ENCODE results near the gene KRT77.
A peak's percentile ranks its signal among the peaks of the same experiment; 100 is the strongest.

Gene KRT77

DNA sequence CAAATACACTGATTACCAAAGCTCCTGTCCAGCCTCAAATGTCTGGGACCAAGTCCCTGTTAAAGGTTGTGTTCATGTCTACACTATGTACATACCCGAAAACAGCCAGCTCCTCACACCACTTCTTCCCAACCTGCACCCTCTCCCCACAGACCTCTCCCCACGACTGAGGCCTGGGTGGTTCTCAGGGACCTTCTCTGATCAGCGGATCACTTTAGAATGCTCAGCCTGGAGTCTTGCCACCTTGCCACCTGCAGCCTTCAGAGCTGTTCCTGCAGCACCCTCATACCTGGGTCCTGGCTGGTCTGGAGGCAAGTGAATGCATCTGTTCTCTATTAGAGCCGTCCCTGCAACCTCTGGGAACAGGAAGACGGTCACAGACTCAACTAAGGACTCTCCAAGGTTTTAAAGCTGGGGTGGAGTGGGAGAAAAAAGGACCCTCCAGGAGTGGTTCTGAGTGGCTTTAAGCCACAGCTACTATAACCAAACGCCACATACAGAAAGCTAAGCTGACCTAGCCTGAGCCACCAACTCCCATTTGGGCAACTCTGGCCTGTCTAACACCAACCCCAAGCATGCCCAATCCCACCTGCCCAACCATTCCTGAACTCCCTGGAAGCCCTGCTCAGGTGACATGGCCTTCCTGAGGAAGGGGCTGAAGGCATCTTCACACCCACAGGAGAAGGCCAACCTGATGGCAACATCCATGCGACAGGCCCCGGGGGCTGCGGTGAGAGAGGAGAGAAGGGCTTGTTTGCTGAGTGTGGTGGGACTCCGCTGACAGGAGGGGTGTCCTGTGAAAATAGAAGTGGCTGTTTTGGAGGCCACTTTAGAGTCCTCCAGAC is 59.9 kb downstream of the KRT77 start:
- peak in 1 of 2 donors; percentile 8 for DNase-seq (ENCODE audit: low spot score in 2 of 2)
- Mint-ChIP-seq H3K4me1 (no peaks in the 10 kb centered on the region), H3K4me3 (no peak overlapping the region), H3K9me3 (no peaks in the 10 kb centered on the region), H3K36me3 (no peaks in the 10 kb centered on the region), H3K27me3 (peaks cover 11% of the 10 kb centered on the region), H3K27ac (no peak overlapping the region)
- no peak for ATAC-seq (ENCODE audit: low read depth)

DNA sequence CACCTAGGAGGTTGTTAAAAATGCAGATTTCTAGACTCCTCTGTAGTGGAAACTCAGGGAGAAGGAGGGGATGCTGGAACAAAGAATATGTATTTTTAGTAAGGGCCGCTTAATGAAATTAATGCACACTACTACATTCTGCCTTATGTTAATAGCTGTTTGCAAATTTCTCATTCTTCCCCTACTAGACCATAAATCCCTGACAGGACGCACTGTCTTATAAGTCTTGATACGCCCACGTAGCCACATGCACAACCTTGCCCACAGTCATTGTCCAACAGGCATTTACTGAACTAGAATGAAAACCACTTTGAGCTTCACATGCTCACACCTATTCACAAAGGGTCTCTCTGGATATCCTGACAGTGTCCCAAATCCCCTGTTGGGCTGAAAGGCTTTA is 61.9 kb downstream of the KRT77 start:
- DNase-seq (ENCODE audit: low spot score in 2 of 2) (peak in 1 of 2 donors; percentile 2), ATAC-seq (ENCODE audit: low read depth) (no peak)
- Mint-ChIP-seq H3K36me3 (no peaks in the 10 kb centered on the region), H3K4me1 (no peaks in the 10 kb centered on the region), H3K4me3 (no peak overlapping the region), H3K27ac (no peak overlapping the region), H3K9me3 (no peaks in the 10 kb centered on the region), H3K27me3 (peaks cover 8% of the 10 kb centered on the region)

All from memory B cell (primary cell).